Activated naive CD4-positive, alpha-beta T cell (primary cell): Measurements from ENCODE around the gene PSPH.
"Not testable (repeated sequence)": the region's sequence is repeated elsewhere in the genome, so short reads cannot be mapped to it uniquely, and the experiment has no call there.

Experiments
- DNase-seq, 4 experiments: peaks; one replicate each; lab custom pipeline; 2025; lab: John Stamatoyannopoulos, UW

Gene PSPH

GRCh38 chr7:56051339-56052191, at the start of gene PSPH, which contains the start of gene CCT6A:
Gene PSPH (minus strand): TSS chr7:56051444. CDS start chr7:56021212, 30,232 bp downstream.
Gene CCT6A (plus strand): TSS chr7:56051765. CDS start chr7:56051849, 84 bp downstream.
- peak; percentile 69 to 81 (median 72) for DNase-seq

- DNase-seq = no peak
Observed at GRCh38 chr7:56099653-56100052, 48.4 kb upstream of the PSPH start.

- DNase-seq = not testable (repeated sequence)
Observed at GRCh38 chr7:56098187-56099008, 47.2 kb upstream of the PSPH start.

DNA sequence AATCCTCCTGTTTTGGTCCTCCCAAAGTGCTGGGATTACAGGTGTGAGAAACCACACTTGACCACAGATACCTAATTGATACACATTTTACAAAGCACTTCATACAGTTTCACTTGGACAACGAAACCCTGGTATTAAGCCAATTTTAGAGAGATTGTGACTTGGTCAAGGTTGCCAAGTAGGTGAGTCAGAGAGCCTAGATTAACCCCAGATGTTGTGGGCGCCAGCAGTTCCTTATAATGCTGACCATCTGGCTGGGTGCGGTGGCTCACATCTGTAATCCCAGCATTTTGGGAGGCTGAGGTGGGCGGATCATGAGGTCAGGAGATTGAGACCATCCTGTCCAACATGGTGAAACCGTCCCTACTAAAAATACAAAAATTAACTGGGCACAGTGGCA, 46.5 kb upstream of the PSPH start:
- DNase-seq = no peak

GRCh38 chr7:56092789-56093531, 41.7 kb upstream of the PSPH start, which contains the start of gene PHKG1:
Gene PHKG1 (minus strand): TSS chr7:56092952. CDS start chr7:56088941, 4,011 bp downstream.
- DNase-seq = no peak

DNA sequence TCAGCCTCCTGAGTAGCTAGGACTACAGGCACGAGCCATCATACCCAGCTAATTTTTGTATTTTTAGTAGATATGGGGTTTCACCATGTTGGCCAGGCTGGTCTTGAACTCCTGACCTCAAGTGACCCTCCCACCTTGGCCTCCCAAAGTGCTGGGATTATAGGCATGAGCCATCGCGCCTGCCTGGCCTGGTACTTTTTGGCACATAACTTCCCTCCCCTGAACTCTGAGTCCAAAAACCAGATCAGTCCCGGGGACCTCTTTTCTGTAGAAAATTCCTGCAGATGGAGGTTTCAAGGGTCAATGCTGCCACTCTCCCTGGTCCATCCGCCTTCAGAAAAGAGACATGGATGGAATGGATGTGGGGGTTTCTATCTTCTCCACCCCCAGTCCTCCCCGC, 41.1 kb upstream of the PSPH start:
- DNase-seq = not testable (repeated sequence)

GRCh38 chr7:56091591-56091990, 40.3 kb upstream of the PSPH start:
- DNase-seq = no peak

- DNase-seq = no peak
Observed at GRCh38 chr7:56087445-56087844, 36.2 kb upstream of the PSPH start.

GRCh38 chr7:56086761-56087160, 35.5 kb upstream of the PSPH start:
- DNase-seq = no peak

DNA sequence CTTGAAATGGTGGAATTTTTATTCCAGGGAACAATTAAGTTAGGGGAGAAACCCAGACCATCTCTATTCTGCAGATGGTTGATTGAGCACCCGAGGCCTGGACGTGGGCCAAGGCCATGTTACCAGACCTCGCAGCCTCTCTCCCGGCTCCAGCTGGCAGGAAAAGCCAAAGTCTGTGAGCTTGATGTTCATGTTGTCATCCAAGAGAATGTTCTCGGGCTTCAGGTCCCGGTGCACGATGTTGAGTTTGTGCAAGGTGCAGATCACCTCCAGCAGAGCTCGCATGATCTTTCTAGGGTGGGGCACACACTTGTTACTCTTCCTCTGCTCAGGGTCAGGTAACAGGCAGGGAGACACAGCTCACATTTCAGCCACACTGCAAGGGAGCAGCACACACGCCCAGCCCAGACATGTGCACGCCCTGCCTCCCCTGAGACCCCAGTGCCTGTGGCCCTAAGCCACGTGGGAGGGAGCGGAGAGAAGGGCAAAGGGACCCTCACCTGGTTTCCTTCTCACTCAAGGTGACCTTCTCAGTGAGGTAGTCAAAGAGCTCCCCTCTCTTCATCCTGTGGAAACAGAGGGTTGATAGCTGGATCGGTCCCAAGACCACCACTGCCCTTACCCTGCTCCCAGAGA, 32.0 kb upstream of the PSPH start:
- DNase-seq = no peak

DNA sequence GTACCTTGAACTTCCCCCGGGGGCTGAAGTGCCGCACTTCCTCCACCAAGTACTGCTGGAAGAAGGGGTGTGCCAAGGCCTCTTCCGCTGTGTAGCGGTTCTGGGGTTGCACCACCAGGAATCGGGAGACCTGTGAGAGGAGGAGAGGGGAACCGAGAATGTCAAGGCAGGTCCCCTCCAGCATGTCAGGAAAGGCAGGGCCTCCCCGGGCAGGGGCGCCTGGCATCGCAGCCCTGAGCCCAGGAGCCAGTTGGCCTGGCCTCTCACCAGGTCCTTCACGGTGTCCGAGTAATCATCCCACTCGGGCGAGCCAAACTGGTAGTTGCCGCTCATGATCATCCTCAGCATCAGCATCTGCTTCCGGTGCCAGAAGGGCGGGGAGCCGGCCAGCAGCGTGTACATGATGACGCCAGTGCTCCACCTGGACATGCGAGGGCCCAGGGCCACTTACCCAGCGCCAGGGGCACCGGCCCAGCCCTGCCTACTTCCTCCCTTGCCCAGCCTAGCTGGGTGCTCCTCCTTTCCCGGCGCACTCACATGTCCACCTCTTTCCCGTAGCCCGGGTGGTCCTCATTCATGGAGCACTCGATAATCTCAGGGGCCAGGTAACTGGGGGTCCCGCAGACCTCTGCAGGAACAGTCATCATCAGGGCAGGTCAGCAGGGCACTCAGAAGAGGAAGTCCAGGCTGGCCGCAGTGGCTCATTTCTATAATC, 30.5 kb upstream of the PSPH start:
- no peak for DNase-seq

- DNase-seq = not testable (repeated sequence)
Observed at GRCh38 chr7:56080726-56081435, 29.6 kb upstream of the PSPH start.

DNA sequence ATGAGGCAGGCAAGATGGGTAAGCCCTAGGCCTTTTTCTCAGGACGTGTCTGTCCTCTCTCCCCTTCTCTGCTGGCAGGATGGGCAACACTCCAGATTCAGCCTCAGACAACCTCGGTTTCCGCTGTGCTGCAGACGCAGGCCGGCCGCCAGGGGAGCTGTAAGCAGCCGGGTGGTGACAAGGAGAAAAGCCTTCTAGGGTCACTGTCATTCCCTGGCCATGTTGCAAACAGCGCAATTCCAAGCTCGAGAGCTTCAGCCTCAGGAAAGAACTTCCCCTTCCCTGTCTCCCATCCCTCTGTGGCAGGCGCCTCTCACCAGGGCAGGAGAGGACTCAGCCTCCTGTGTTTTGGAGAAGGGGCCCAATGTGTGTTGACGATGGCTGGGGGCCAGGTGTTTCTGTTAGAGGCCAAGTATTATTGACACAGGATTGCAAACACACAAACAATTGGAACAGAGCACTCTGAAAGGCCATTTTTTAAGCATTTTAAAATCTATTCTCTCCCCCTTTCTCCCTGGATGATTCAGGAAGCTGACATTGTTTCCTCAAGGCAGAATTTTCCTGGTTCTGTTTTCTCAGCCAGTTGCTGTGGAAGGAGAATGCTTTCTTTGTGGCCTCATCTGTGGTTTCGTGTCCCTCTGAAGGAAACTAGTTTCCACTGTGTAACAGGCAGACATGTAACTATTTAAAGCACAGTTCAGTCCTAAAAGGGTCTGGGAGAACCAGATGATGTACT, 28.4 kb upstream of the PSPH start:
- no peak for DNase-seq

DNA sequence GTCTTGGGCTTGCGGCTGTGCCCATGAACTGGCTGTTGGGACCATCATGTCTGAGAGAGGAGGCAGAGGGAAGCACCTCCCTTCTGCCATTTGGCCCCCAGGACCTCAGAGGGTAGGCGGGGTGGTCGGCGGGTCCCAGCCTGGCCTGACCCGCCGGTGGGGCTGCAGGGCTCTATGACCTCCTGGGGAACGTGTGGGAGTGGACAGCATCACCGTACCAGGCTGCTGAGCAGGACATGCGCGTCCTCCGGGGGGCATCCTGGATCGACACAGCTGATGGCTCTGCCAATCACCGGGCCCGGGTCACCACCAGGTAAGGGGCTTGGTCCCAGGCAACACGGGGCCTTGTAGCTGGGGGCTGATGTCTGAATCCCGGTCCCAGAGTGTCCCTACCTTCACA, 27.0 kb upstream of the PSPH start:
- DNase-seq = no peak

- no peak for DNase-seq
Observed at GRCh38 chr7:56077681-56078080, 26.4 kb upstream of the PSPH start.

- peak; percentile 19 to 40 (median 28) for DNase-seq
Observed at GRCh38 chr7:56074371-56074791, 23.1 kb upstream of the PSPH start.

DNA sequence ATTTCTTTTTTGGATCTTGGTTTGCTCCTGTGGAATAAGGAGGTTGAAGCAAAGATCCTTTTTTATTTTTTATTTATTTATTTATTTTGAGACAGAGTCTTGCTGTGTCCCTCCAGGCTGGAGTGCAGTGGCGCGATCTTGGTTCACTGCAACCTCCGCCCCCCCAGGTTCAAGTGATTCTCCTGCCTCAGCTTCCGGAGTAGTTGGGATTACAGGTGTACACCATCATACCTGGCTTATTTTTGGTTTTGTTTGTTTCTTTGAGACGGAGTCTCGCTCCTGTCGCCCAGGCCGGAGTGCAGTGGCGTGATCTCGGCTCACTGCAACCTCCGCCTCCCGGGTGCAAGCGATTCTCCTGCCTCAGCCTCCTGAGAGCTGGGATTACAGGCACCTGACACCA, 15.1 kb upstream of the PSPH start:
- DNase-seq = not testable (repeated sequence)

- DNase-seq = peak; percentile 70 to 88 (median 77)
Observed at GRCh38 chr7:56063882-56064625, 12.8 kb upstream of the PSPH start, which contains the start of gene SUMF2. Gene SUMF2 (plus strand): TSS chr7:56064286. CDS start chr7:56064312, 26 bp downstream.

DNA sequence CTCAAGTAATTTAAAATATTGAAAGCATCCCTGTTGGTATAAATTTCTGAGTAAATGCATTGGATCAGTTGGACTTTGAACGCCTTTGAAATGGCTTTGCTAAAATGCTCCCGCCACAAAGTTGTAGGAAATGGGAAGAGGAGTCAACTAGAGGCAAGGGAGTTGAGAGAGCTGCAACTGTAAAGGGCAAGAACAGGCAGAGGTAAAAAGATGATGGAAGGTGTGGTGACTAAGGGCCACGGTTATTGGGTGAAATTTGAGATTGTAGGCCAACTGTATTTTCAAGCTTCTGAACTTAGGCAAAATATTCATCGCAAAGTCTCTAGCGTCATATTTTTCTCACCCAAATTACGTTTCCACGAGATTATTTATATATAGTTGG, 12.2 kb upstream of the PSPH start:
- DNase-seq = no peak
